HG02943 (cell line): ENCODE measurements around the gene ATXN3L.

Experiments used
- ATAC-seq: cut with Tn5 transposase; IDR thresholded peaks from one replicate; pipeline ENCODE4 v1.9.1; 2021; ENCODE audit warnings: mild to moderate bottlenecking, low read depth, moderate library complexity; ENCODE audit not compliant: unreplicated experiment

ATXN3L gene

DNA sequence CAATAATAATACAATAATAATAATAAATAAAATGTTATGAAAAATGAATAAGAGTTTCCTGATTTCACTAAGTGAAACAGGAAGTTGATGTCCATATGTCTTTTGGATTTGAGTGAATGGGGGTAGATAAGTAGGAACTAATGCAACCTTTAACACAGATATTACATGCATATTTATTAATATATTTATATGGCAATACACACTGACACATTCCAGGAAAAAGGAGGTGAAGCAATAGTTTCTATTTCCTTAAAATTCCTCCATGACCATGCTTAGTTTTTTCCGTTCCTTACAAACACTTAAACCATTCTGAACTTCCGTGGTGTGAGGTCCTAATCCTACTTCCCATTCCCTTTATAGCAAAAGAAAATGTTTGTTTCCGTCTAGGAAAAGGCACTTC, 48.3 kb downstream of the ATXN3L start:
- ATAC-seq: no peak

GRCh38 chrX:13270360-13270759, 49.5 kb downstream of the ATXN3L start:
- no peak for ATAC-seq

DNA sequence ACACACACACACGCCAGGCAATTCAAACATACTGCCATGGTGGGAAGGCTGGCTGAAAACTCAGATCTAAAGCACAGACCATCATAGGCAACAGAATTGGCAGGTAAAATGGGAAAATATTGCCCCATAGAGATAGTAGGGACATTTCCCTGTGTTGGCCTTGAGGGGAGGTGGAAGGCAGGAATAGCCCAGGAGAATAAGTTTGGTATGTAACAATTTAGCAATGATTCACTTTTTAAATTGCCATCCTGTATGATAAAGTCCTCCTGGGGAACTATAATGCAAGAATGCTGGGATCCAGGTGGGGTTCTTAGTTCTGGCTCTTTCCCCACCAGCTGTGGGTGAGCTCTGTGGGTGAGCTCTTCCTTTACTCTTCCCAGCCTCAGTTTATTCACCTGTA, 51.0 kb downstream of the ATXN3L start:
- ATAC-seq: no peak
